Activated naive CD4-positive, alpha-beta T cell treated with Interleukin-2 at 50 U/mL for 16 hours (primary cell): Measurements from ENCODE around the gene PLCE1.

Source experiments
- DNase-seq: peaks from one replicate; pipeline ENCODE4 v3.0.0-alpha.2; 2020

The PLCE1 gene

GRCh38 chr10:94025806-94026205 lies 32.1 kb downstream of the PLCE1 start:
- no peak for DNase-seq

DNA sequence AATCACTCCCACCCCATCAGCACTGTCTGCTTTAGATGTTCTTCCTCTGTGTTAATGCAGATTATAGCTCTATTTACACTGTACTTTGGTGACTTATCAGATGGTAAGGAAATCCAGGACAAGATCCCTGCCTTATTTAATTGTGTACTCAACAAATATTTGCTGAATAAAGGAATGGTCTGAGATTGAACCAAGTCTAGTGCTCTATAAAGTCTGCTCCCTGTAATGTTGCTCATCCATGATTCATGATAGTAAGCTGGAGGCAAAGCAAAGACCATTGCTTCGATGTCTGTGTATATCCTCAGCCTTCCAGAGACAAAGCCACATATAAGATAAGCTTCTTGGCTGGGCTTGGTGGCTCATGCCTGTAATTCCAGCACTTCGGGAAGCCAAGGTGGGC lies 33.5 kb downstream of the PLCE1 start:
- DNase-seq: no peak

DNA sequence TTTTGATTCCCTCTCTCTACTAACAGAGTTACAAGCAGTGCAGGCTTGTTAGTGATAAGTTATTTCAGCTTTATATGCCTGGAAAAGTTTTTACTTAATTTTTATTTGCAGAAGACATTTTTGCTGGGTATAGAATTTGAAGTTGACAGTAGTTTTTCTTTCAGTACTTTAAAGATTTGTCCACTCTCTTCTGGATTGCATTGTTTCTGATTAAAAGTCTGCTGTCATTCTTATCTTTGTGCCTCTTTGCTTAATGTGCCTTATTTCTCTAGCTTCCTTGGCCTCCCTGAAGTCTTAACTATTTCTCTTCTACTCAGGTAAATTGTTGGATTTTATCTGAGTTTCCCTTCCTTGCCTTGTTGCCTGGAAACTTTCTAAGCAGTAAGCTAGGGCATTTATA lies 36.2 kb downstream of the PLCE1 start:
- no peak for DNase-seq

- DNase-seq: no peak
Observed at GRCh38 chr10:94035982-94036765, 42.4 kb downstream of the PLCE1 start.

DNA sequence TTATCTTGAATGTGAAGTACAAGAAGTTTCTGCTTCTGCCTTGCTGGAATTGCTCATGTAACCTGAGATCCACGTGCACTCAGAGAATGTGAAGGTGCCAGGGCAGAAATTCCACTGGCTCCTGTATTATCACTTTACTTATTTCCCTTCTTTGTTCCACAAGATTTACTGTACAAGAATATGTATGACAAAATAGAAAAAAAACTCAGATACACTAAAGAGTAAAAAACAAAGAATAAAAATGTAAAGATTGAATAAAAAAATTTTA lies 43.0 kb downstream of the PLCE1 start:
- no peak for DNase-seq

- DNase-seq: no peak
Observed at GRCh38 chr10:94037286-94037685, 43.6 kb downstream of the PLCE1 start.

- no peak for DNase-seq
Observed at GRCh38 chr10:94038024-94038423, 44.3 kb downstream of the PLCE1 start.

- no peak for DNase-seq
Observed at GRCh38 chr10:94041206-94041605, 47.5 kb downstream of the PLCE1 start.

- DNase-seq: no peak
Observed at GRCh38 chr10:94042001-94042833, 48.5 kb downstream of the PLCE1 start.

DNA sequence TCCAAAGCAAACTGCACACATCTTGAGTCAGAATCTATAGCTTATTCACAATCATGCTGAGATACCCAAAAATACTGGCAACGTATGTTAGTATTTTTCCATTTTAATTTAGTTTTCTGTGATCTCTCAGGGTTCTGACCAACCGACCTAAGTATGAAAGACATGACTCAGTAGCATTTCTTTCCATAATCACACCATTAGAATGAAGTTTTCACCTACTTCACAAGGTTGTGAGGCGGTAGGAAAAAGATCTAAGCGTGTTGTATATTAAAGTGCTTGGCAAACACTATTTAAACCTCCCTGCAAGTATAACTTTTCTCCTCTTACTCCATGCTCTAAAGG lies 49.1 kb downstream of the PLCE1 start:
- DNase-seq: no peak
